CD4-positive, alpha-beta T cell (primary cell): ENCODE results near the gene ID3. TPM values are rescaled to one million over a fixed set of nuclear protein-coding genes. Genes with fewer than 3 reads are reported as not detected.

Experiments used
- ATAC-seq: fragments of 200-7000 bp; cut with Tn5 transposase; one replicate; pipeline ENCODE4 v1.10.0; 2022; ENCODE audit warnings: mild to moderate bottlenecking; ENCODE audit not compliant: poor library complexity
- CTCF ChIA-PET: fragments of 350-600 bp; sonication (Branson Sonifier 250); formaldehyde crosslinking; loops from one replicate; lab custom pipeline; 2021; ENCODE audit warnings: antibody characterized with exemption, inconsistent platforms; lab: Charles Lee
- POLR2A ChIA-PET: fragments of 350-600 bp; sonication (Branson Sonifier 250); formaldehyde crosslinking; loops from one replicate; lab custom pipeline; 2021; ENCODE audit warnings: antibody characterized with exemption, inconsistent platforms; lab: Charles Lee
- DNase-seq, 14 experiments: peaks; one replicate each; pipeline ENCODE4 v3.0.0-alpha.2; 2013 to 2020; ENCODE audit warnings: mixed read lengths in 2 of 14
- H3K27ac ChIP-seq, 2 donors: one replicate each; pipeline versions ENCODE4 v1.5.1 to v1.7.0; 2013; ENCODE audit warnings: low read length in 2 of 2, low read depth in 1 of 2, mild to moderate bottlenecking in 1 of 2
- H3K27me3 ChIP-seq, 2 experiments: 1 replicate in 1 of 2; 2 replicates in 1 of 2; pipeline versions ENCODE4 v1.6.1 to v1.7.0; 2013; ENCODE audit warnings: low read length in 2 of 2, control low read depth in 1 of 2, mild to moderate bottlenecking in 1 of 2, moderate library complexity in 1 of 2; ENCODE audit not compliant: insufficient read depth in 2 of 2, control insufficient read depth in 1 of 2
- H3K36me3 ChIP-seq: one replicate; pipeline ENCODE4 v1.6.1; 2013; ENCODE audit warnings: low read length, control low read depth; ENCODE audit not compliant: insufficient read depth
- H3K4me1 ChIP-seq: one replicate; pipeline ENCODE4 v1.6.1; 2013; ENCODE audit warnings: low read length, control low read depth; ENCODE audit not compliant: insufficient read depth
- H3K4me3 ChIP-seq: one replicate; pipeline ENCODE4 v1.5.1; 2013; ENCODE audit warnings: mild to moderate bottlenecking, low read length, moderate library complexity
- H3K9me3 ChIP-seq, 2 experiments: 1 replicate in 1 of 2; 2 replicates in 1 of 2; pipeline versions ENCODE4 v1.6.1 to v1.7.0; 2013; ENCODE audit warnings: low read length in 2 of 2, mild to moderate bottlenecking in 2 of 2, control low read depth in 1 of 2, moderate library complexity in 1 of 2; ENCODE audit not compliant: control insufficient read depth in 1 of 2, insufficient read depth in 1 of 2
- H3K27ac Mint-ChIP-seq: one replicate; pipeline ENCODE4 v1.8.0; 2020; ENCODE audit warnings: mixed read lengths
- H3K27me3 Mint-ChIP-seq: one replicate; pipeline ENCODE4 v1.8.0; 2021; ENCODE audit warnings: mixed read lengths
- H3K36me3 Mint-ChIP-seq: one replicate; pipeline ENCODE4 v1.8.0; 2021; ENCODE audit warnings: low read depth, mixed read lengths
- H3K4me1 Mint-ChIP-seq: one replicate; pipeline ENCODE4 v1.8.0; 2021; ENCODE audit warnings: low read depth, mixed read lengths
- H3K4me3 Mint-ChIP-seq: one replicate; pipeline ENCODE4 v1.8.0; 2020; ENCODE audit warnings: mild to moderate bottlenecking, mixed read lengths
- H3K9me3 Mint-ChIP-seq: one replicate; pipeline ENCODE4 v1.8.0; 2020; ENCODE audit warnings: mixed read lengths
- intact Hi-C, 2 experiments: fragments of 100-400 bp; cut with DNase I in 1 of 2; cut with micrococcal nuclease in 1 of 2; formaldehyde crosslinking; loops; one replicate each; pipeline versions ENCODE4 v1.15.1 to v1.9.0; 2023 to 2025; cut with DNase I, micrococcal nuclease
- total RNA-seq, 174 experiments: library from RNA in 2 of 174; stranded (reverse) in 2 of 174; gene quantifications; one replicate each; pipeline ENCODE4 v1.2.3 and lab custom pipeline; 2021 to 2026
- TF ChIP-seq, protein P1 (sequence below): fragments of 200-600 bp; IDR thresholded peaks from one replicate; pipeline ENCODE4 v1.8.0; 2022; ENCODE audit warnings: antibody characterized with exemption, mild to moderate bottlenecking

The ID3 gene
- total RNA-seq, 2 experiments from 2014 or later = 89.8 to 90.4 TPM

DNA sequence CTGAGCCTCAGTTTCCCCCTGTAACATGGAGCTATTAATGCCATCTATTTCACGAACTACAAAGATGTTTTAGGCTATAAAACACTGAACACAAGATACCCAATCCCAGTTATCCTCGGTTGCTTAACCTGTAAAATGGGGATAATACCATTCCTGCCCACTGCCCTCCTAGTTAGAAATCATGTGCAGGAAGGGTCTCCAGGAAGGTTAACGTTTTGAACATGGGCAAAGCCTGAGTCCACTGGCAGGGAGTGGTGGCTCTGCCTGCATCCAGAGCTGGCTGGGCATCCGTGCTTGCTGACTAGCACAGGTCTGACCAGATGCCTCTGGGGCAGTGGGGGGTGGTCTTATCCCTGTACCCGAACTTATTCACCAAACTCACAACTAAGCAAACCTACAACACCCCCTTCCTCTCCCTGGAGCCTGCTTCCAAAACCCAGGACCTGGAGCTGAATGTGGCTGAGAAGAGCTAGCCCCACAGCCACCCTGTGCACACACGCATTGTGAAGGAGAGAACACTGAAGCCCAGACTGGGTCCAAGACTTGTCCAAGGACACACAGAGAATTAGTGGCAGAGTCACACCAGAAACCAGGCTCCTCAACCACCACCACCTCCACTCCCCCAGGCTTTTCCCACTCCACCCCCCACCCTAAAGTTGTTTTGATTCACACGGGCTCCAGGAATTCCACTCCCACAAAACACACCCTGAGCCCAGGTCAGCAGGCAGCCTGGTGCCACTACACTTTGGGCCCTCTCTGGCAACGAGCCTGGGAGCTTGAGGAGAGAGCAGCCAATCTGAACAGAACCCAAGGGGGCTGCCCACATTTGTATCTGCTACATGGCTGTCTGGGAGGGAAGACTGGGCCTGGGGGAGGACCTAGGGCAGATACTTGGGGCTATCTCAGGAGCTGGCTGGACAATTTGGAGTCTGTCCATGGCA lies 29.9 kb downstream of the ID3 start:
- Mint-ChIP-seq H3K27ac (peak overlapping the region; percentile 88), H3K4me3 (peak overlapping the region; percentile 80), H3K4me1 (peaks cover 88% of the 10 kb centered on the region), H3K9me3 (no peaks in the 10 kb centered on the region), H3K36me3 (no peaks in the 10 kb centered on the region), H3K27me3 (no peaks in the 10 kb centered on the region)
- DNase-seq (no peak), ATAC-seq (no peak)
- Histone ChIP-seq H3K4me1 (peaks cover 94% of the 10 kb centered on the region), H3K27ac (peak overlapping the region in 1 of 2 donors; percentile 58), H3K4me3 (peak overlapping the region; percentile 44), H3K27me3 (no peaks in the 10 kb centered on the region), H3K36me3 (no peaks in the 10 kb centered on the region), H3K9me3 (no peaks in the 10 kb centered on the region)
- ChIA-PET CTCF (interaction anchor here (1.3 to 5.4 kb wide), 5 partner anchors 11 to 108 kb away, joined by 3 to 63 read pairs (median 35); no protein-coding TSS in a partner anchor), POLR2A (interaction anchor here (1.0 to 5.9 kb wide), 9 partner anchors 9 to 107 kb away, joined by 3 to 38 read pairs (median 5); no protein-coding TSS in a partner anchor)
- intact Hi-C loops = loop anchor here (2.0 to 10.0 kb wide), 4 partner anchors 43 to 165 kb away; partner anchors contain the start of genes ZNF436 (in 2 of the 2) and TCEA3 (in 1 of the 2)
- TF ChIP-seq, protein P1, sequence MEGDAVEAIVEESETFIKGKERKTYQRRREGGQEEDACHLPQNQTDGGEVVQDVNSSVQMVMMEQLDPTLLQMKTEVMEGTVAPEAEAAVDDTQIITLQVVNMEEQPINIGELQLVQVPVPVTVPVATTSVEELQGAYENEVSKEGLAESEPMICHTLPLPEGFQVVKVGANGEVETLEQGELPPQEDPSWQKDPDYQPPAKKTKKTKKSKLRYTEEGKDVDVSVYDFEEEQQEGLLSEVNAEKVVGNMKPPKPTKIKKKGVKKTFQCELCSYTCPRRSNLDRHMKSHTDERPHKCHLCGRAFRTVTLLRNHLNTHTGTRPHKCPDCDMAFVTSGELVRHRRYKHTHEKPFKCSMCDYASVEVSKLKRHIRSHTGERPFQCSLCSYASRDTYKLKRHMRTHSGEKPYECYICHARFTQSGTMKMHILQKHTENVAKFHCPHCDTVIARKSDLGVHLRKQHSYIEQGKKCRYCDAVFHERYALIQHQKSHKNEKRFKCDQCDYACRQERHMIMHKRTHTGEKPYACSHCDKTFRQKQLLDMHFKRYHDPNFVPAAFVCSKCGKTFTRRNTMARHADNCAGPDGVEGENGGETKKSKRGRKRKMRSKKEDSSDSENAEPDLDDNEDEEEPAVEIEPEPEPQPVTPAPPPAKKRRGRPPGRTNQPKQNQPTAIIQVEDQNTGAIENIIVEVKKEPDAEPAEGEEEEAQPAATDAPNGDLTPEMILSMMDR = no peak

DNA sequence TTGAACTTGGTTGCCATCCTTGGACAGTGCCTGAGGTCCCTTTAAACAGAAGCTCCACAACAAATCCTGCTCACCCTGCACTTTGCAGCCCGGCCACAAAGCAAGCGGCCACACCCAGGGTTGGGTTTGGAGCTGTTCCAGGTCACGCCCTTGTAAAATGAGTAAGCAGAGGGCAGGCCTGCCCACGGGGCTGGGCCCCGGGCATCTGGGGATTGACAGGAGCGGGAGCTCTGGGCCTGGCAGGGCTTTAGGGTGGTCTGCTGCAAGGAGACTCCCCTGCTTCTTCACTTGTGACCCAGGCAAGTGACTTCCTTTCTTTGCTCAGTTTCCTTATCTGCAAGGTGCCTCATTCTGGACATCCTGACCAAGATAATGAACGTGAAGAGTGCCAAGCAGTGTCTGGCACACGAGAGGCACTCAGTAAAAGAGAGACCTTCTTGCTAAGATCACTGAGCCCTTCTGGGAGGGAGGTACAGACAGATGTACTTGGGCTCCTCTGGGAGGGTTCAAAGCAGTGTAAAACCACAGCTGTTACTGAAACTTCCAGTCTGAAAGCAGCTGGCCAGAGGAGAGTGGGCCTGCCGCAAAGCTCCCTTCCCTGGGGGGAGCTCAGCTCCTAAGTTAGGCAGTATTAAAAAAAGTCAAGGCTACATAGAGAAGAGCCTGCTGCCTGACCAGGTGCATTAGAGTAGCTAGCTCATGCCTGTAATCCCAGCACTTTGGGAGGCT lies 30.9 kb downstream of the ID3 start:
- Histone ChIP-seq H3K4me3 (peak overlapping the region; percentile 44), H3K36me3 (no peaks in the 10 kb centered on the region), H3K9me3 (no peaks in the 10 kb centered on the region), H3K27ac (peak overlapping the region in 1 of 2 donors; percentile 58), H3K4me1 (peaks cover 96% of the 10 kb centered on the region), H3K27me3 (no peaks in the 10 kb centered on the region)
- H3K4me1 Mint-ChIP-seq = peaks cover 92% of the 10 kb centered on the region
- H3K4me3 Mint-ChIP-seq = peak overlapping the region; percentile 80
- peak overlapping the region; percentile 88 for H3K27ac Mint-ChIP-seq
- ATAC-seq (peak; percentile 68), DNase-seq (peak; percentile 61 to 89 (median 80))
- TF ChIP-seq, protein P1 = no peak
- no peaks in the 10 kb centered on the region for H3K36me3 Mint-ChIP-seq
- POLR2A ChIA-PET = interaction anchor here (0.6 to 5.9 kb wide), 18 partner anchors 8 to 1902 kb away, joined by 3 to 38 read pairs (median 4); partner anchors contain the start of genes HNRNPR, ID3, MACO1 and RPL11
- CTCF ChIA-PET = interaction anchor here (0.7 to 5.4 kb wide), 12 partner anchors 12 to 163 kb away, joined by 3 to 63 read pairs (median 4); partner anchors contain the start of genes ASAP3 and RPL11
- intact Hi-C loops = loop anchor here in 1 of 2 experiments (2.0 kb wide), 1 partner anchor 42 kb away; no protein-coding TSS in a partner anchor
- H3K27me3 Mint-ChIP-seq = no peaks in the 10 kb centered on the region
- no peaks in the 10 kb centered on the region for H3K9me3 Mint-ChIP-seq

DNA sequence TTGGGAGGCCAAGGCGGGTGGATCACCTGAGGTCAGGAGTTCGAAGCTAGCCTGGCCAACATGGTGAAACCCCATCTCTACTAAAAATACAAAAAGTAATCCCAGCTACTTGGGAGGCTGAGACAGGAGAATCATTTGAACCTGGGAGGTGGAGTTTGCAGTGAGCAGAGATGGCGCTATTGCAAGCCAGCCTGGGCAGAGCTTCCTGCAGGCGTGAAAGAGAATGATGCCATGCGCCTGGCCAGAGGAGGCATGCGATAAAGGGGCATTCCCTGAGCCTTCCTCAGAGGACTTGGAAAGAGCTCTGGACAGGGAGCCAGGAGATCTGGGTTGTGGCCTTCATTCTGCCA lies 31.4 kb downstream of the ID3 start:
- Histone ChIP-seq H3K4me3 (peak overlapping the region; percentile 44), H3K27me3 (no peaks in the 10 kb centered on the region), H3K4me1 (peaks cover 91% of the 10 kb centered on the region), H3K36me3 (no peaks in the 10 kb centered on the region), H3K9me3 (no peaks in the 10 kb centered on the region), H3K27ac (peak overlapping the region in 1 of 2 donors; percentile 58)
- H3K36me3 Mint-ChIP-seq = no peaks in the 10 kb centered on the region
- DNase-seq (peak in 1 of 14 experiments; percentile 12), ATAC-seq (peak; percentile 26)
- peaks cover 88% of the 10 kb centered on the region for H3K4me1 Mint-ChIP-seq
- no peaks in the 10 kb centered on the region for H3K27me3 Mint-ChIP-seq
- intact Hi-C loops = loop anchor here in 1 of 2 experiments (2.0 kb wide), 1 partner anchor 41 kb away; no protein-coding TSS in a partner anchor
- POLR2A ChIA-PET = interaction anchor here (0.6 to 5.9 kb wide), 16 partner anchors 8 to 1903 kb away, joined by 3 to 38 read pairs (median 5); partner anchors contain the start of genes HNRNPR, ID3, MACO1 and RPL11
- H3K4me3 Mint-ChIP-seq = peak overlapping the region; percentile 80
- TF ChIP-seq, protein P1 = no peak
- H3K27ac Mint-ChIP-seq = peak overlapping the region; percentile 88
- H3K9me3 Mint-ChIP-seq = no peaks in the 10 kb centered on the region
- CTCF ChIA-PET = interaction anchor here (0.7 to 5.4 kb wide), 11 partner anchors 12 to 163 kb away, joined by 3 to 63 read pairs (median 5); partner anchors contain the start of genes ASAP3 and RPL11
